ENCODE data around the gene TNNI2.
"Not testable (repeated sequence)": the region's sequence is repeated elsewhere in the genome, so short reads cannot be mapped to it uniquely, and the experiment has no call there.

The TNNI2 gene

GRCh38 chr11:1862588-1863351 is 24.0 kb downstream of the TNNI2 start:
- no peak for DNase-seq

DNA sequence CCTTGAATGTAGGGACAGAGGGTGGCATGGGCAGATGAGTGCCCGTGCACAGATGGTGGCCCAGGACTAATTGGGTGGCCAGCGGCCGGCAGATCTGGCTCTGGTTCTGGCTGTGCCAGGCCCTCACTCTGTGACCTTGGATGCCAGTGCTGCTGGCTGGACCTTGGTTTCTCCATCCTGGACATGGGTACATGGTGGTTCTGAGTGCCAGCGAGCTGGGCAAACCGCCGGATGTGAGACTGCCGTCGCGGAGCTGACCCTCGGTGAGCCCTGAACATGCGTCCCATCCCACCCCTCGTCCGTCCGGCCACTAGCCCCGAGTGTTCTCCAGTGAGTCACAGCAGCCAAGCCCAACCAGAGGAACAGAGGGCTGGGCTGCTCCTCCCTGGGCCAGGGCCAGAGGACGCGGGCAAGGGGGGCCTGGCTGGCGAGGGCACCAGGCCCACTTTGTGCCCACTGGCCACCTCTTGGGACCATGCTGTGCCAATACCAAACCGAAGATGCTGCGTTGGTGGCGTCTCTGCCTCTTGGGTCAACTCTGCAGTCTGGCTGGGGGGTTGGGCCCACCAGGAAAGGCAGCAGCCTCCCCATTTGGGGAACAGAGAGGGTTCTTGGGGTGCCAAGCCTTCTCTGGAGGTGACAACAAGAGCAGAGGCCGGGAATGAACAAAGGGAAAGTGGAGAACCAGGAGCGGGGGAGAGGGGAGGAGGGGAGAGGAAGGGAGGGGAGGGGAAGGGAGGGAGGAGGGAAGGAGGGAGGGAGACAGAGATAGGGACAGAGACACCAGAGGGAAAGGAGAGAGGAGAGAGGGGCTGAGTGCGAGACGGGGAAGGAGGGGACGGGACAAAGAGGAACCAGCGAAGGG is 24.8 kb downstream of the TNNI2 start:
- DNase-seq, result no peak

GRCh38 chr11:1864231-1864630 is 25.4 kb downstream of the TNNI2 start:
- DNase-seq, result no peak

DNA sequence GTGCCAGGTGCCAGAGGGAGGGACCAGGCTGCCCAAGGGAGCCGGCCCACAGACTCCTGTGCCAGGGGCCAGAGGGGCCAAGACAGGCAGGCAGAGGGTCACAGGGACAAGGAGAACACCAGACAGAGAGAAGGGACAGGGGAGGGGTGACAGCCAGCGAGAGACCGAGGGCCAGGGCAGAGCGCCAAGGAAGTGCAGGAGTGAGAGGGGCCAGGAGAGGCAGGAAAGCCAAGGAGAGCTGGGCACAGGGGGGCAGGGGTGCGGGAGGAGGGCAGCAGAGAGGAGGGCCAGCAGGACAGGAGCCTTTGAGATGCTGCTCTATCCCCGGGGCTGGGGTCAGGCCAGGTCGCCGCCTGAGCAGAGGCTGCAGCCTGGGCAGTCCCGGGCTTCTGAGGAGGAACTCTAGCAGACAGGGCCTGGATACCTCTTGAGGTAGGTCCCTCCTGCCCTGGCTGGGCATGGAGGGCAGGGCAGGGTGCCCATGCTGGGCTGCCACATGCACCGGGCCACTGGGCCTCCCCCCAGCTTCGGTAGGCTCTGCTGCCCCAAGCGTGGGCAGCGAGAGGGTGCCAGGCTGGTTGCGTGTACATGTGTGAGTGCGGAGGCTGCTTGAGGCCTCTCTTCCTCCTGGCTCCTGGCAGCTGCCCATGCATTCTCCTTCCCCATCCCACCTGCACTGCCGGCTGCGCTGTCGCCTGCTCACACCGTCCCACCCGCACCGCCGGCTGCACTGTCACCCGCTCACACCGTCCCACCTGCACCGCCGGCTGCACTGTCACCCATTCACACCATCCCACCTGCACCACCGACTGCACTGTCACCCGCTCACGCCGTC is 26.3 kb downstream of the TNNI2 start:
- DNase-seq, result no peak

DNA sequence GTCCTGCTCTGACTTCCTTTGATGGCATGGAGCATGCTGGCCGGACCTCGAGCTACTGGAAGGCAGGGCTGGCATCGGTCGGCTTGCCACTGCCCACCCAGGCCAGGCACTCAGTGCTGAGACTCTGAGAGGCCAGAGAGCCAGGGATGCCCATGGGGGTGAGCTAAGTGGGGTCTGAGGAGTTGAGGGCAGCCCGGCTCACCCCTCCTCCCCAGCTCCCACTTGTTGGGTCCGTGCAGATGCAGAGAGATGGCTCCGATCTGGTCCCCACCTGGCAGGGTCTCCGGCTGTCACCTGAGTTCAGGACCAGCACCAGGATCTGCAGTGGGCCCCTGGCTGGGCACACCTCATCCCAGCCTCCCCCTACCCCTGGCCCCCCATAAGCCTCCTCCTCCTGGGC is 27.4 kb downstream of the TNNI2 start:
- DNase-seq, result no peak

GRCh38 chr11:1866776-1867175 is 28.0 kb downstream of the TNNI2 start:
- DNase-seq, result no peak

DNA sequence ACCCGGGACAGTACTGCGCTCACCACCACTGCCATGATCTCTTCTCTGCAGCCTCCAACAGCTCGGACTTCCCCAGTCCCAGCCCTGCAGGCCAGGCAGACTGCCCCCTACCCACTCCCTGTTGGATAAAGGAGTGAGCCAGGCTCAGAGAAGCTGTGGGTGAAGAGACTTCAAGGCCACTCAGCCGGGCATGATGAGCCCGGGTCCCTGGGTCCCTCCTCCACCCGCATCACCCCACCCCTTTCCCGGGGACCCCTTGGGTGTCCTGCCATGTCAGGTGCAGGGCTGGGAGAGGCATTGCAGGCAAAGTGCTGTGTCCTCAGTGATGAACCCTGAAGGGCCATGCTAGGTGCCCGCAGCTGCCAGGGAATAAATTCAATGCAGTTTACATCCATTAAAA is 28.6 kb downstream of the TNNI2 start:
- no peak for DNase-seq

GRCh38 chr11:1868056-1868635 is 29.4 kb downstream of the TNNI2 start:
- no peak for DNase-seq

GRCh38 chr11:1868636-1869291 is 30.0 kb downstream of the TNNI2 start:
- DNase-seq, result no peak

GRCh38 chr11:1869427-1870325 is 30.9 kb downstream of the TNNI2 start:
- no peak for DNase-seq

DNA sequence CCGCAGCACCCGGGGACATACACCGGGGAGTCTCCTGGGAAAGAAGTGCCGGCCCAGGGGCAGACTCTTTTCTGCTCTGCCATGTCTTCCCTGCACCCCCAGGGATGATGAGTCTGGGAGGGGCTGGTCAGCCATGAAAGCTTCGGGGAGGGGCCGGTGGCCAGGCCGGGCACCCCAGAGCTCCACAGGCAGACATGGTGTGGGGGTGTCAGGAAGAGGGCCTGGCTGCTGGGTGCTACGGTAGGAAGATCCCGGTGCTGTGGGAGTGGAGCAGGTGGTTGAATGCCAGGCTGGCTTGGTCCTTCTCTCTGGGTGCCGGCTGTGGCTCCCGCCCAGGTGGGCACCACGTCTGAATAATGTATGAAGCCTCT is 31.5 kb downstream of the TNNI2 start:
- DNase-seq, result no peak

DNA sequence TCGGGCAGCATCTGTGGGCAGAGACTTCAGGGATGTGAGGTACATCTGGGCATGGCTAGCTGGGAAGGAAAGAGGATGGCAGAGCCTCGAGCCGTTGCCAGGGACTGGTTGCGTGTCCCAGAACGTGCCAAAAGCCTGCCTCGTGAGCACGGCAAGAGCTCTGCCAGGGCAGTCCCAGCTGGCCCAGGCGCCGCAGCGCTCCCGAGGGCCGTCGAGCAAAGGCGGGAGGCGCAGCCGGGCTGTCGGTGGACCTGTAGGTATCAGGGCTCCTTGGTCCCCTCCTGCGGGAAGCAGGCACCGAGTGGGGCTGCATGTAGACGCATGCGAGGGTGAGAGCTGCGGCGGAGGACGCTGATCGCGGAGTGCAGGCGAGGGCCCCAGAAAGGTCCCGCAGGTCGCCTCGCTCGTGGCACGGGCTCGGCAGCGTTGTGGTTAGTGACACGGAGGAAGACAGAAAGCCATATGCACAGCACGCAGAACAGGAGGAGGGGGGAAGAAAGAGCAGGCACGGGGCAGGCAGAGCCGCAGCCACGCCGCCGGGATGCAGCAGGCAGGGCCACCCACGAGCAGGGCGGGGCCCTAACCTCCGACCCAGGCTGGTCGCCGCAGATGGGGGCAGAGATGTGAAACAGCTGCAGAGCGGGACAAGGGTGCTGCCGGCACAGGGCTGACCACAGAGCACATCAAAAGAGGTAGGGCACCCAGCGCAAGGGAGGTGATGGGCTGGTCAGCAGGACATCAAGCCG is 32.1 kb downstream of the TNNI2 start:
- peak; percentile 68 for DNase-seq

DNA sequence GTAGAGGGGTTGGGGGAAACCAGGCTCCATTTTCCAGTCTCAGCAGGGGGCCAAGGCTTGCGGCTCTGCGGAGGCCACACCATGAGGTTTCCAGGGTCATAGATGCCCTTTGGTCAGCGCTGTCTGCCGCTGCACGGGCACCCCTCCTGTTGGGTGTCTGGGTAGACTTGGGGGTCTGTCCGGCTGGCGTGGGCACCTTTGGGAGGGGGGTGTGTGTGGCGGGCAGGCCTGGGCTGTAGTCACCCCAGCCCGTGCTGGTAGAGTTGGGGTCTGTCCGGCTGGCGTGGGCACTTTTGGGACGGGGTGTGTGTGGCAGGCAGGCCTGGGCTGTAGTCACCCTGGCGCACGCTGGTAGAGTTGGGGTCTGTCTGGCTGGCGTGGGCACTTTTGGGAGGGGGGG is 32.8 kb downstream of the TNNI2 start:
- DNase-seq, result no peak

- DNase-seq, result no peak
These were observed 33.6 kb downstream of the TNNI2 start for GRCh38 chr11:1872267-1872985.

- no peak for DNase-seq
These were observed 34.4 kb downstream of the TNNI2 start for GRCh38 chr11:1873048-1873812.

- not testable (repeated sequence) for DNase-seq
These were observed 35.0 kb downstream of the TNNI2 start for GRCh38 chr11:1873813-1874150.

DNA sequence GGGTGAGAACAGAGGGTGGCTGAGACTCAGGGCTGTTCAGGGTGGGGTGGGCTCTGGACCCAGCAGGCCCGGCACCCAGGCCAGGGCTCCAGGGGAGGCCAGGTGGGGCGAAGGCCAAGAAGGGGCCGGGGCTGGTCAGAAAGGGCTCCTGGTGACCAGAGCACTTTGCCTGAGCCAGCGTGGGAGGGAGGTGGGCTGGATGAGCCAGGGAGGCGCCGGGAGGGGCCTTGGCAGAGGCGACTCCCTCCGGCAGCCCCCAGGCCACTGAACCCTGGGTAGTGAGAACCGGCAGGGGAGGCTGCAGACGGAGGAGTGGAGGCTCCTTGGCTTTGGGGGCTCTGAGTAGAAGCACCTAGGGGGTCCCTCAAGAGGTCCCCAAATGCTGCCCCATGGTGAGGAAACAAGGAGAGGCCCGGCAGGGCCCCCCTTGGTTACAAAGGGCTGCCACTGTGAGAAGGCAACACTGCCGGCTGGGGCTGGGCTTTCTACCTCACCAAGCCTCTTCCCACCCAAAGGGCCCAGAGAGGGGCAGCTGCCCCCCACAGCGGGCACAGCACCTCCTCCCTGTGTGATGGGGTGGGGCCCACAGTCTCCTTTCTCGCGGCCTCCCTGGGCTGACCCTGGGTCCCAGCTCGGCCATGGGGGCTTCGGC is 35.8 kb downstream of the TNNI2 start:
- DNase-seq, result not testable (repeated sequence)

DNA sequence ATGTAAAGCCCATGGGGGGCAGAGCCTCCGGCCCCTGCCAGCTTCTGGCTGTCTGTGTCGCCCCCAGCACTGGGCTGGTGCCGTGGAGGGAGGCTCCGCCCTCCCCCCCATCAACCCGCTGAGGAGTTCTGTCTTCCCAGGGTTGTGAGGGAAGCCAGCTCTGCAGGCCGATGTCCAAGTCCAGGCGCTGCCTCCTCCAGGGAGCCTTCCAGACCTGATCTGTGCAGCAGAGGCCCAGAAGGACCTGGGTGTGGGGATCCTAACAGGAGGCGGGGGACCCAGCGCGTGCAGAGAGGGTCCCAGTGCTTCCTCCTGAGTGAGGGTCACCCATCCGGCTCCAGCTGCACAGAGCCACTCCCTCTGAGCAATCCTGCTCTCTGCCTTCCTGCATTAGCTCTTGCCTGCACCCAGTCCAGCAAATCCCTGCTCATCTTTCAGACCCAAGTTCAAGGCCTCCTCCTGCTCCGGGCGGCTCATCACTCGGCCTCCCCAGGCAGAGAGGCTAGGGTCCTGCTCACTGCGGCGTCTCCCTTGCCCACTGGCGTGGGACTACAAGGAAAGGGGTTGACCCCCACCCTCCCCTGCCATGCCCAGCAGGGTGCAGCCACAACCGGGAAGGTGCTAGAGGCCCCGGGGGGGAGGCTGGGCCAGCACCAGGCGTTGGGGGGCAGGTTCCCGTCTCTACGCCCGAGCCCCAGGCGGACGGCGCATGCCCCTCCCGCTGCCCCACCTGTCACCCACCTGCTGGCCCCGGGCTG is 36.5 kb downstream of the TNNI2 start:
- DNase-seq, result no peak
